Measurements from ENCODE around the gene FOXA2.

GRCh38 chr20:22569353-22569752 is 15.0 kb downstream of the FOXA2 start:
- TF ChIP-seq POLR2AphosphoS5 (IDR thresholded peaks at IDR 0.05; ENCODE audit: borderline replicate concordance, low read depth, low read length) (no peak), EZH2 (IDR thresholded peaks at IDR 0.05) (no peak)

All from SK-N-MC (cell line).